IMR-90 (cell line): ENCODE results near the gene C1QTNF5. TPM values are rescaled to one million over a fixed set of nuclear protein-coding genes. Genes with fewer than 3 reads are reported as not detected.
A peak's percentile ranks its signal among the peaks of the same experiment; 100 is the strongest.

ENCODE experiments used
- ATAC-seq: fragments of 200-7000 bp; cut with Tn5 transposase; 2 replicates; pipeline ENCODE4 v1.9.1; 2020; ENCODE audit warnings: low read depth, mild to moderate bottlenecking, moderate library complexity
- BruUV-seq: library from RNA; stranded (reverse); fragments of 400-500 nt; replicated peaks from 2 replicates; lab custom pipeline; 2021; lab: Mats Ljungman, UMichigan
- CTCF ChIA-PET: fragments of 300-600 bp; formaldehyde crosslinking; extraction: SDS; loops from one replicate; lab custom pipeline; 2021; ENCODE audit warnings: antibody characterized with exemption; lab: Yijun Ruan, JAX
- POLR2A ChIA-PET: fragments of 300-600 bp; sonication (Branson Sonifier 250); formaldehyde crosslinking; loops from one replicate; lab custom pipeline; 2022; ENCODE audit warnings: antibody characterized with exemption; ENCODE audit not compliant: unreplicated experiment; lab: Charles Lee
- DNase-seq: peaks from one replicate; pipeline ENCODE4 v3.0.0; 2013
- H2AFZ ChIP-seq: replicated peaks from 2 replicates; pipeline ENCODE3; 2013; ENCODE audit warnings: low read length, mild to moderate bottlenecking; ENCODE audit not compliant: poor library complexity
- H2AK5ac ChIP-seq: 2 replicates; pipeline ENCODE4 v1.6.1; 2013; ENCODE audit warnings: low read depth, low read length, inconsistent platforms
- H2AK9ac ChIP-seq: replicated peaks from 2 replicates; pipeline ENCODE3; 2013; ENCODE audit warnings: mild to moderate bottlenecking, low read depth, low read length, moderate library complexity; ENCODE audit not compliant: poor library complexity
- H2BK120ac ChIP-seq: 2 replicates; pipeline ENCODE4 v1.6.1; 2013; ENCODE audit warnings: low read depth, low read length, inconsistent platforms
- H2BK15ac ChIP-seq: 3 replicates; pipeline ENCODE4 v1.6.1; 2013; ENCODE audit warnings: low read depth, low read length, inconsistent platforms
- H2BK20ac ChIP-seq: 2 replicates; pipeline ENCODE4 v1.6.1; 2013; ENCODE audit warnings: low read depth, mild to moderate bottlenecking, inconsistent platforms, low read length, moderate library complexity
- H2BK5ac ChIP-seq: 2 replicates; pipeline ENCODE4 v1.6.1; 2013; ENCODE audit warnings: mild to moderate bottlenecking, low read depth, low read length, inconsistent platforms; ENCODE audit not compliant: poor library complexity, severe bottlenecking
- H3K14ac ChIP-seq: replicated peaks from 2 replicates; pipeline ENCODE4 v1.6.1; 2013; ENCODE audit warnings: low read depth, low read length, inconsistent platforms
- H3K18ac ChIP-seq: 2 replicates; pipeline ENCODE4 v1.6.1; 2013; ENCODE audit warnings: low read depth, low read length, control low read depth
- H3K23ac ChIP-seq: 2 replicates; pipeline ENCODE4 v1.6.1; 2013; ENCODE audit warnings: low read depth, low read length, inconsistent platforms
- H3K27ac ChIP-seq: 2 replicates; pipeline ENCODE4 v1.5.1; 2013; ENCODE audit warnings: mild to moderate bottlenecking, control low read depth, low read length; ENCODE audit not compliant: insufficient read depth
- H3K27me3 ChIP-seq: 2 replicates; pipeline ENCODE4 v1.6.1; 2013; ENCODE audit warnings: low read length; ENCODE audit not compliant: control insufficient read depth, insufficient read depth
- H3K36me3 ChIP-seq: 2 replicates; pipeline ENCODE4 v1.6.1; 2013; ENCODE audit warnings: low read length, mixed read lengths; ENCODE audit not compliant: control insufficient read depth, insufficient read depth
- H3K4ac ChIP-seq: 2 replicates; pipeline ENCODE4 v1.6.1; 2013; ENCODE audit warnings: low read depth, low read length, inconsistent platforms
- H3K4me1 ChIP-seq: 2 replicates; pipeline ENCODE4 v1.6.1; 2013; ENCODE audit warnings: low read length, mixed read lengths; ENCODE audit not compliant: control insufficient read depth, insufficient read depth
- H3K4me2 ChIP-seq: 2 replicates; pipeline ENCODE4 v1.6.1; 2013; ENCODE audit warnings: low read depth, mild to moderate bottlenecking, control low read depth, low read length, moderate library complexity
- H3K4me3 ChIP-seq: 2 replicates; pipeline ENCODE4 v1.5.1; 2013; ENCODE audit warnings: low read depth, mild to moderate bottlenecking, control low read depth, low read length, moderate library complexity; ENCODE audit not compliant: insufficient read depth
- H3K56ac ChIP-seq: 2 replicates; pipeline ENCODE4 v1.6.1; 2013; ENCODE audit warnings: low read length, inconsistent platforms; ENCODE audit not compliant: insufficient read depth; ENCODE audit errors: extremely low read depth
- H3K79me1 ChIP-seq, 2 experiments: 2 replicates each; pipeline ENCODE4 v1.6.1; 2013; ENCODE audit warnings: low read length in 2 of 2, inconsistent platforms in 1 of 2, low read depth in 1 of 2
- H3K9ac ChIP-seq: 2 replicates; pipeline ENCODE4 v1.6.1; 2013; ENCODE audit warnings: low read depth, low read length, control low read depth
- H3K9me1 ChIP-seq: 2 replicates; pipeline ENCODE4 v1.6.1; 2013; ENCODE audit warnings: low read length, inconsistent platforms; ENCODE audit not compliant: insufficient read depth
- H3K9me3 ChIP-seq: 2 replicates; pipeline ENCODE4 v1.6.1; 2013; ENCODE audit warnings: low read length; ENCODE audit not compliant: control insufficient read depth, insufficient read depth
- H4K20me1 ChIP-seq: 2 replicates; pipeline ENCODE4 v1.6.1; 2013; ENCODE audit warnings: low read length, inconsistent platforms; ENCODE audit not compliant: insufficient read depth
- H4K5ac ChIP-seq: 2 replicates; pipeline ENCODE4 v1.6.1; 2013; ENCODE audit warnings: mild to moderate bottlenecking, low read depth, low read length, control low read depth
- H4K8ac ChIP-seq, 2 experiments: 2 replicates each; pipeline ENCODE4 v1.6.1; 2013; ENCODE audit warnings: low read depth in 2 of 2, low read length in 2 of 2, control low read depth in 1 of 2, inconsistent platforms in 1 of 2
- H4K91ac ChIP-seq: 2 replicates; pipeline ENCODE4 v1.6.1; 2013; ENCODE audit warnings: low read depth, low read length, inconsistent platforms; ENCODE audit not compliant: insufficient read depth
- CEBPB ChIP-seq: IDR thresholded peaks from 2 replicates; pipeline ENCODE4 v1.6.1; 2012; ENCODE audit warnings: low read depth, low read length, improper control_type of control experiment
- WGBS, 2 experiments: methylation state at CpG; one replicate each; pipeline versions ENCODE4 v1.1.5 to v1.1.7; 2013; ENCODE audit warnings: missing lambda C conversion rate in 2 of 2; ENCODE audit not compliant: insufficient read length in 1 of 2; ENCODE audit errors: extremely low coverage in 2 of 2; 5-methylcytosine and 5-hydroxymethylcytosine counted together
- dilution Hi-C: fragments of 300-500 bp; cut with HindIII; formaldehyde crosslinking; loops from one replicate; pipeline ENCODE4 v1.14.3; 2018; ENCODE audit warnings: low sequenced_read_pairs; ENCODE audit not compliant: unreplicated experiment
- in situ Hi-C: fragments of 300-500 bp; cut with MboI; formaldehyde crosslinking; loops from 3 replicates; pipeline ENCODE4 v1.14.3; 2019; ENCODE audit warnings: low sequenced_read_pairs, inconsistent platforms, mixed read lengths
- intact Hi-C: fragments of 100-400 bp; cut with micrococcal nuclease; formaldehyde crosslinking; loops from 2 replicates; pipeline ENCODE4 v1.10.0; 2022
- polyA plus RNA-seq, 3 experiments: library from polyadenylated mRNA; depleted of rRNA; stranded (reverse); fragments of >200 nt; gene quantifications; 2 replicates each; pipeline ENCODE4 v1.2.3, GENCODE V29; 2012; ENCODE audit warnings: low replicate concordance in 1 of 3
- total RNA-seq: library from RNA; depleted of rRNA; stranded (reverse); fragments of >200 nt; gene quantifications from 2 replicates; pipeline ENCODE4 v1.2.3, GENCODE V29; 2012
- TF ChIP-seq, protein P1 (sequence below): fragments of 150-350 bp; IDR thresholded peaks from 2 replicates; pipeline ENCODE4 v1.6.1; 2016; ENCODE audit warnings: low read depth, mild to moderate bottlenecking, low read length, moderate library complexity, borderline replicate concordance
- TF ChIP-seq, protein P2 (sequence below): conservative IDR thresholded peaks from 2 replicates; pipeline ENCODE4 v1.5.1; 2012; ENCODE audit warnings: mild to moderate bottlenecking, low read depth, low read length, improper control_type of control experiment

The C1QTNF5 gene
- total and polyA plus RNA-seq, 2 of the 4 experiments (the other 2 are of a cell fraction), result 2.0 to 5.4 TPM

DNA sequence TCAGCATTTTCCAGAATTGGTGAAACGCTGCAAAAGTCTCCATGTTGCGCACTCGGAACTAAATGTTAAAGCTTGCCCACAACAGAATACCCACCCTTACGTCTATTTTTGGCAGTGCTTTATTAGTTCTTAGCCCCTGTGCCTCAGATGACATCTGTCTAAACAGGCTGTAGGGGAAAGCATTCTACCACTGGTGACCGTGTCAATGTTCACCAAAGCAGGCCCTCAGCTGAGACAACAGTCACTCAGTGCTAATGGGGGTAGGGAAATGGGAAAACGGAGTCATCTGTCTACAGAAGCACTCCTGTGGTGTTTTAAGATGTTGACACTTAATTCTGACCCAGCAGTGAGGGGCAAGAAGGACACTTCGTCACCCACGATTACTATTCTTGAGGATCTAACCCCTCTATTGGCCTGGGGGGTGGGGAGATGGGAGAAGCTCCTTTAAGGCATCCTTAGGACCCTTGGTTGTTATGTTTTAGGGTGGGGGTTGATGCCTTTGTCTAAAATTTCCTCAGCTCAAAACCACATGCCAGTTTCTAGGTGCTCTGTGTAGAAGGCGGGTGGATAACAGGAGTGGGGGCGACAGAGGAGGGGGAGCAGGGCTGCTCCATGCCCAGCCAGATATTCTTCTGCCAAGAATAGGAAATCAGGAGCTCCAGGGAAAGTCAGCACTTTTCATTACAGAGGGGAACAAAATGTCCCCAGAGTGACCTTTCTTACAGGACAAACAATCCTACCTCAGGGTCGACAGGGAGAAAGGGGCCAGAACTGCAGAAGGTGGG lies 21.4 kb upstream of the C1QTNF5 start:
- Histone ChIP-seq H2AFZ (peak overlapping the region; percentile 4), H3K79me1 (peaks cover 0 to 9% of the 10 kb centered on the region in 2 experiments; a peak in 1 of 4 replicates), H4K5ac (no peak overlapping the region), H2AK9ac (peak overlapping the region; percentile 10), H3K27me3 (no peaks in the 10 kb centered on the region), H2BK15ac (no peak overlapping the region; the same call in 2 of the 3 replicates), H3K18ac (no peak overlapping the region; the same call in 1 of the 2 replicates), H3K36me3 (no peaks in the 10 kb centered on the region), H2BK5ac (no peak overlapping the region), H4K20me1 (peaks cover 12% of the 10 kb centered on the region), H3K4ac (peak overlapping the region; percentile 36), H3K56ac (no peak overlapping the region; the same call in 1 of the 2 replicates), H2BK20ac (peak overlapping the region; percentile 44; the same call in 1 of the 2 replicates), H3K4me2 (0 out of 2 replicates have a peak overlapping the region, but pooled peaks have one; percentile 27), H3K14ac (0 out of 2 replicates have a peak overlapping the region, but pooled peaks have one; percentile 15), H2BK120ac (peak overlapping the region; percentile 31; the same call in 1 of the 2 replicates), H2AK5ac (peak overlapping the region; percentile 25; the same call in 1 of the 2 replicates), H3K27ac (no peak overlapping the region), H3K9me1 (peaks cover 31% of the 10 kb centered on the region), H3K4me3 (no peak overlapping the region), H3K4me1 (peaks cover 24% of the 10 kb centered on the region), H3K23ac (no peak overlapping the region; the same call in 1 of the 2 replicates), H3K9ac (no peak overlapping the region), H3K9me3 (no peaks in the 10 kb centered on the region), H4K8ac (no peak overlapping the region), H4K91ac (no peak overlapping the region; the same call in 1 of the 2 replicates)
- dilution Hi-C loops (no loop called here), in situ Hi-C loops (loop anchor here (25.0 kb wide), 1 partner anchor 750 kb away; no protein-coding TSS in a partner anchor), intact Hi-C loops (loop anchor here (1.0 to 10.0 kb wide), 2 partner anchors 24 to 363 kb away; partner anchors contain the start of gene NECTIN1)
- BruUV-seq, result no TSS peak
- WGBS, 2 experiments, result 60% methylated on average over 1 of the region's 11 CpGs; no CpG with 5 or more reads in 1 of the 2 experiments
- ChIA-PET POLR2A (no interaction called here), CTCF (interaction anchor here (1.2 to 1.4 kb wide), 2 partner anchors 14 to 113 kb away, joined by 3 to 11 read pairs; no protein-coding TSS in a partner anchor)
- no peak for TF ChIP-seq CEBPB
- TF ChIP-seq, protein P1, sequence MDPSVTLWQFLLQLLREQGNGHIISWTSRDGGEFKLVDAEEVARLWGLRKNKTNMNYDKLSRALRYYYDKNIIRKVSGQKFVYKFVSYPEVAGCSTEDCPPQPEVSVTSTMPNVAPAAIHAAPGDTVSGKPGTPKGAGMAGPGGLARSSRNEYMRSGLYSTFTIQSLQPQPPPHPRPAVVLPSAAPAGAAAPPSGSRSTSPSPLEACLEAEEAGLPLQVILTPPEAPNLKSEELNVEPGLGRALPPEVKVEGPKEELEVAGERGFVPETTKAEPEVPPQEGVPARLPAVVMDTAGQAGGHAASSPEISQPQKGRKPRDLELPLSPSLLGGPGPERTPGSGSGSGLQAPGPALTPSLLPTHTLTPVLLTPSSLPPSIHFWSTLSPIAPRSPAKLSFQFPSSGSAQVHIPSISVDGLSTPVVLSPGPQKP, result no peak
- TF ChIP-seq, protein P2, sequence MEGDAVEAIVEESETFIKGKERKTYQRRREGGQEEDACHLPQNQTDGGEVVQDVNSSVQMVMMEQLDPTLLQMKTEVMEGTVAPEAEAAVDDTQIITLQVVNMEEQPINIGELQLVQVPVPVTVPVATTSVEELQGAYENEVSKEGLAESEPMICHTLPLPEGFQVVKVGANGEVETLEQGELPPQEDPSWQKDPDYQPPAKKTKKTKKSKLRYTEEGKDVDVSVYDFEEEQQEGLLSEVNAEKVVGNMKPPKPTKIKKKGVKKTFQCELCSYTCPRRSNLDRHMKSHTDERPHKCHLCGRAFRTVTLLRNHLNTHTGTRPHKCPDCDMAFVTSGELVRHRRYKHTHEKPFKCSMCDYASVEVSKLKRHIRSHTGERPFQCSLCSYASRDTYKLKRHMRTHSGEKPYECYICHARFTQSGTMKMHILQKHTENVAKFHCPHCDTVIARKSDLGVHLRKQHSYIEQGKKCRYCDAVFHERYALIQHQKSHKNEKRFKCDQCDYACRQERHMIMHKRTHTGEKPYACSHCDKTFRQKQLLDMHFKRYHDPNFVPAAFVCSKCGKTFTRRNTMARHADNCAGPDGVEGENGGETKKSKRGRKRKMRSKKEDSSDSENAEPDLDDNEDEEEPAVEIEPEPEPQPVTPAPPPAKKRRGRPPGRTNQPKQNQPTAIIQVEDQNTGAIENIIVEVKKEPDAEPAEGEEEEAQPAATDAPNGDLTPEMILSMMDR, result no peak
- ATAC-seq (no peak), DNase-seq (no peak)
